ENCODE results near the gene PORCN.

DNA sequence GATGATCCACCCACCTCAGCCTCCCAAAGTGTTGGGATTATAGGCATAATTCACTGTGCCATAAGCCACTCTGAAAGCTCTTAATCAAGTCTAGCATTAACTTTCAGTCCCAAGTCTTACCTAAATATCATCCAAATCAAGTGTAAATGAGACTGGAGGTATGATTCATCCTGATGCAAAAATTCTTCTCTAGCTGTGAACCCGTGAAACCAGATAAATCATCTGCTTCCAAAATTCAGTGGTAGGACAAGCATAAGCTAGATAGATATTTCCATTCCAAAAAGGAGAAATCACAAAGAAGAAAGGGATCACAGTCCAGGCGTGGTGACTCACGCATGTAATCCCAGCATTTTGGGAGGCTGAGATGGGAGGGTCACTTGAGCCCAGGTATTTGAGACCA lies 21.9 kb downstream of the PORCN start:
- TF ChIP-seq, protein P1, sequence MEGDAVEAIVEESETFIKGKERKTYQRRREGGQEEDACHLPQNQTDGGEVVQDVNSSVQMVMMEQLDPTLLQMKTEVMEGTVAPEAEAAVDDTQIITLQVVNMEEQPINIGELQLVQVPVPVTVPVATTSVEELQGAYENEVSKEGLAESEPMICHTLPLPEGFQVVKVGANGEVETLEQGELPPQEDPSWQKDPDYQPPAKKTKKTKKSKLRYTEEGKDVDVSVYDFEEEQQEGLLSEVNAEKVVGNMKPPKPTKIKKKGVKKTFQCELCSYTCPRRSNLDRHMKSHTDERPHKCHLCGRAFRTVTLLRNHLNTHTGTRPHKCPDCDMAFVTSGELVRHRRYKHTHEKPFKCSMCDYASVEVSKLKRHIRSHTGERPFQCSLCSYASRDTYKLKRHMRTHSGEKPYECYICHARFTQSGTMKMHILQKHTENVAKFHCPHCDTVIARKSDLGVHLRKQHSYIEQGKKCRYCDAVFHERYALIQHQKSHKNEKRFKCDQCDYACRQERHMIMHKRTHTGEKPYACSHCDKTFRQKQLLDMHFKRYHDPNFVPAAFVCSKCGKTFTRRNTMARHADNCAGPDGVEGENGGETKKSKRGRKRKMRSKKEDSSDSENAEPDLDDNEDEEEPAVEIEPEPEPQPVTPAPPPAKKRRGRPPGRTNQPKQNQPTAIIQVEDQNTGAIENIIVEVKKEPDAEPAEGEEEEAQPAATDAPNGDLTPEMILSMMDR (IDR thresholded peaks at IDR 0.05), result no peak
- TF ChIP-seq POLR2A (IDR thresholded peaks at IDR 0.05), result no peak
